Measurements from ENCODE around the gene FMNL2.

The FMNL2 gene

GRCh38 chr2:152421521-152422370 lies 86.8 kb downstream of the FMNL2 start (continued):
- TF ChIP-seq, protein P1, sequence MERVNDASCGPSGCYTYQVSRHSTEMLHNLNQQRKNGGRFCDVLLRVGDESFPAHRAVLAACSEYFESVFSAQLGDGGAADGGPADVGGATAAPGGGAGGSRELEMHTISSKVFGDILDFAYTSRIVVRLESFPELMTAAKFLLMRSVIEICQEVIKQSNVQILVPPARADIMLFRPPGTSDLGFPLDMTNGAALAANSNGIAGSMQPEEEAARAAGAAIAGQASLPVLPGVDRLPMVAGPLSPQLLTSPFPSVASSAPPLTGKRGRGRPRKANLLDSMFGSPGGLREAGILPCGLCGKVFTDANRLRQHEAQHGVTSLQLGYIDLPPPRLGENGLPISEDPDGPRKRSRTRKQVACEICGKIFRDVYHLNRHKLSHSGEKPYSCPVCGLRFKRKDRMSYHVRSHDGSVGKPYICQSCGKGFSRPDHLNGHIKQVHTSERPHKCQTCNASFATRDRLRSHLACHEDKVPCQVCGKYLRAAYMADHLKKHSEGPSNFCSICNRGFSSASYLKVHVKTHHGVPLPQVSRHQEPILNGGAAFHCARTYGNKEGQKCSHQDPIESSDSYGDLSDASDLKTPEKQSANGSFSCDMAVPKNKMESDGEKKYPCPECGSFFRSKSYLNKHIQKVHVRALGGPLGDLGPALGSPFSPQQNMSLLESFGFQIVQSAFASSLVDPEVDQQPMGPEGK (tag by site-specific recombination; IDR thresholded peaks at IDR 0.05) = 0 out of 2 replicates have a peak, but pooled peaks have one; percentile 17
- TF ChIP-seq, protein P2, sequence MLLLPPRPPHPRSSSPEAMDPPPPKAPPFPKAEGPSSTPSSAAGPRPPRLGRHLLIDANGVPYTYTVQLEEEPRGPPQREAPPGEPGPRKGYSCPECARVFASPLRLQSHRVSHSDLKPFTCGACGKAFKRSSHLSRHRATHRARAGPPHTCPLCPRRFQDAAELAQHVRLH (tag by site-specific recombination; IDR thresholded peaks at IDR 0.05) = peak; percentile 47; the same call in 1 of the 2 replicates
- TF ChIP-seq KLF10 (tag by site-specific recombination; IDR thresholded peaks at IDR 0.05) (no peak; the same call in 1 of the 2 replicates), PRDM1 (tag by site-specific recombination; IDR thresholded peaks at IDR 0.05) (peak; percentile 36; the same call in 1 of the 2 replicates), ZNF843 (tag by site-specific recombination; IDR thresholded peaks at IDR 0.05) (peak; percentile 83), ZNF2 (tag by site-specific recombination; IDR thresholded peaks at IDR 0.05) (0 out of 2 replicates have a peak, but pooled peaks have one; percentile 20), ZNF324 (tag by site-specific recombination; IDR thresholded peaks at IDR 0.05) (0 out of 2 replicates have a peak, but pooled peaks have one; percentile 39), FEZF1 (tag by site-specific recombination; IDR thresholded peaks at IDR 0.05) (peak; percentile 25; the same call in 1 of the 2 replicates), ZNF214 (tag by site-specific recombination; IDR thresholded peaks at IDR 0.05; ENCODE audit: borderline replicate concordance) (no peak), ZEB2 (tag by site-specific recombination; IDR thresholded peaks at IDR 0.05) (peak; percentile 80), ZBTB1 (tag by site-specific recombination; IDR thresholded peaks at IDR 0.05) (peak; percentile 41; the same call in 1 of the 2 replicates), BCL11B (tag by site-specific recombination; IDR thresholded peaks at IDR 0.05; ENCODE audit: low read depth) (no peak), PRDM6 (tag by site-specific recombination; IDR thresholded peaks at IDR 0.05) (peak; percentile 71), ZBTB48 (tag by site-specific recombination; IDR thresholded peaks at IDR 0.05) (peak; percentile 81), SETDB1 (IDR thresholded peaks at IDR 0.05; ENCODE audit: insufficient read length, low read length) (peak; percentile 61), IKZF3 (tag by site-specific recombination; IDR thresholded peaks at IDR 0.05) (peak; percentile 68), ZNF600 (tag by site-specific recombination; IDR thresholded peaks at IDR 0.05) (peak; percentile 25; the same call in 1 of the 2 replicates)
- TF ChIP-seq, protein P3, sequence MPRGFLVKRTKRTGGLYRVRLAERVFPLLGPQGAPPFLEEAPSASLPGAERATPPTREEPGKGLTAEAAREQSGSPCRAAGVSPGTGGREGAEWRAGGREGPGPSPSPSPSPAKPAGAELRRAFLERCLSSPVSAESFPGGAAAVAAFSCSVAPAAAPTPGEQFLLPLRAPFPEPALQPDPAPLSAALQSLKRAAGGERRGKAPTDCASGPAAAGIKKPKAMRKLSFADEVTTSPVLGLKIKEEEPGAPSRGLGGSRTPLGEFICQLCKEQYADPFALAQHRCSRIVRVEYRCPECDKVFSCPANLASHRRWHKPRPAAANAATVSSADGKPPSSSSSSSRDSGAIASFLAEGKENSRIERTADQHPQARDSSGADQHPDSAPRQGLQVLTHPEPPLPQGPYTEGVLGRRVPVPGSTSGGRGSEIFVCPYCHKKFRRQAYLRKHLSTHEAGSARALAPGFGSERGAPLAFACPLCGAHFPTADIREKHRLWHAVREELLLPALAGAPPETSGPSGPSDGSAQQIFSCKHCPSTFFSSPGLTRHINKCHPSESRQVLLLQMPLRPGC (tag by site-specific recombination; IDR thresholded peaks at IDR 0.05) = peak; percentile 50; the same call in 1 of the 2 replicates

- CTCF ChIA-PET = no interaction called here
- Histone ChIP-seq H3K4me1 (ENCODE audit: control insufficient read depth, insufficient read depth, low read length) (peaks cover 19% of the 10 kb centered on the region; the same call in 1 of the 2 replicates), H3K9me3 (ENCODE audit: control insufficient read depth, insufficient read depth, low read depth, low read length) (no peaks in the 10 kb centered on the region), H3K4me3 (ENCODE audit: low read depth, low read length) (no peak overlapping the region), H3K27ac (ENCODE audit: extremely low read depth, low read depth, low read length) (no peak overlapping the region), H3K36me3 (ENCODE audit: control insufficient read depth in 2 of 2, insufficient read depth in 1 of 2, low read length in 2 of 2) (no peaks in the 10 kb centered on the region)
- POLR2A ChIA-PET = no interaction called here
- TF ChIP-seq ZNF423 (tag by site-specific recombination; IDR thresholded peaks at IDR 0.05) = no peak
- TF ChIP-seq, protein P4, sequence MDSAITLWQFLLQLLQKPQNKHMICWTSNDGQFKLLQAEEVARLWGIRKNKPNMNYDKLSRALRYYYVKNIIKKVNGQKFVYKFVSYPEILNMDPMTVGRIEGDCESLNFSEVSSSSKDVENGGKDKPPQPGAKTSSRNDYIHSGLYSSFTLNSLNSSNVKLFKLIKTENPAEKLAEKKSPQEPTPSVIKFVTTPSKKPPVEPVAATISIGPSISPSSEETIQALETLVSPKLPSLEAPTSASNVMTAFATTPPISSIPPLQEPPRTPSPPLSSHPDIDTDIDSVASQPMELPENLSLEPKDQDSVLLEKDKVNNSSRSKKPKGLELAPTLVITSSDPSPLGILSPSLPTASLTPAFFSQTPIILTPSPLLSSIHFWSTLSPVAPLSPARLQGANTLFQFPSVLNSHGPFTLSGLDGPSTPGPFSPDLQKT (IDR thresholded peaks at IDR 0.05; ENCODE audit: borderline replicate concordance, low read depth, low read length) = no peak
- TF ChIP-seq ZBTB6 (tag by site-specific recombination; IDR thresholded peaks at IDR 0.05) = no peak
- TF ChIP-seq ZNF747 (tag by site-specific recombination; IDR thresholded peaks at IDR 0.05) = no peak
- no peak for TF ChIP-seq ZNF138 (tag by site-specific recombination; IDR thresholded peaks at IDR 0.05; ENCODE audit: borderline replicate concordance)
- TF ChIP-seq ZNF175 (tag by site-specific recombination; IDR thresholded peaks at IDR 0.05) = no peak
- no peak for TF ChIP-seq ZNF354C (tag by site-specific recombination; IDR thresholded peaks at IDR 0.05; ENCODE audit: borderline replicate concordance, low read depth)
- TF ChIP-seq, protein P5, sequence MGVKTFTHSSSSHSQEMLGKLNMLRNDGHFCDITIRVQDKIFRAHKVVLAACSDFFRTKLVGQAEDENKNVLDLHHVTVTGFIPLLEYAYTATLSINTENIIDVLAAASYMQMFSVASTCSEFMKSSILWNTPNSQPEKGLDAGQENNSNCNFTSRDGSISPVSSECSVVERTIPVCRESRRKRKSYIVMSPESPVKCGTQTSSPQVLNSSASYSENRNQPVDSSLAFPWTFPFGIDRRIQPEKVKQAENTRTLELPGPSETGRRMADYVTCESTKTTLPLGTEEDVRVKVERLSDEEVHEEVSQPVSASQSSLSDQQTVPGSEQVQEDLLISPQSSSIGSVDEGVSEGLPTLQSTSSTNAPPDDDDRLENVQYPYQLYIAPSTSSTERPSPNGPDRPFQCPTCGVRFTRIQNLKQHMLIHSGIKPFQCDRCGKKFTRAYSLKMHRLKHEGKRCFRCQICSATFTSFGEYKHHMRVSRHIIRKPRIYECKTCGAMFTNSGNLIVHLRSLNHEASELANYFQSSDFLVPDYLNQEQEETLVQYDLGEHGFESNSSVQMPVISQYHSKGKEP (tag by site-specific recombination; IDR thresholded peaks at IDR 0.05) = no peak
- TF ChIP-seq ZNF521 (tag by site-specific recombination; IDR thresholded peaks at IDR 0.05) = no peak
These were observed 88.7 kb downstream of the FMNL2 start for GRCh38 chr2:152423684-152424083.

Data from HEK293 (cell line).